ENCODE data around the gene FMN2. TPM values are rescaled to one million over a fixed set of nuclear protein-coding genes. Genes with fewer than 3 reads are reported as not detected.

FMN2 gene
- total RNA-seq, 2 experiments from 2014 or later, result not detected

- no peak overlapping the region for H3K27ac Mint-ChIP-seq
- no peaks in the 10 kb centered on the region for H3K9me3 Mint-ChIP-seq
- no peaks in the 10 kb centered on the region for H3K36me3 Mint-ChIP-seq
- ChIA-PET POLR2A (no interaction called here), CTCF (no interaction called here)
- intact Hi-C loops (cut with micrococcal nuclease), result no loop called here
- no peaks in the 10 kb centered on the region for H3K4me1 Mint-ChIP-seq (ENCODE audit: low read depth)
- H3K27me3 Mint-ChIP-seq, result no peaks in the 10 kb centered on the region
- no peak for DNase-seq
- H3K4me3 Mint-ChIP-seq, result no peak overlapping the region
These were observed 193.2 kb downstream of the FMN2 start for GRCh38 chr1:240284656-240285414.

GRCh38 chr1:240285540-240285939 lies 193.9 kb downstream of the FMN2 start:
- no peaks in the 10 kb centered on the region for H3K4me1 Mint-ChIP-seq (ENCODE audit: low read depth)
- no peaks in the 10 kb centered on the region for H3K36me3 Mint-ChIP-seq
- H3K4me3 Mint-ChIP-seq, result no peak overlapping the region
- intact Hi-C loops (cut with micrococcal nuclease), result no loop called here
- H3K27me3 Mint-ChIP-seq, result no peaks in the 10 kb centered on the region
- CTCF ChIA-PET, result no interaction called here
- no peak overlapping the region for H3K27ac Mint-ChIP-seq
- DNase-seq, result no peak
- H3K9me3 Mint-ChIP-seq, result no peaks in the 10 kb centered on the region
- POLR2A ChIA-PET, result no interaction called here

GRCh38 chr1:240287722-240288121 lies 196.0 kb downstream of the FMN2 start:
- CTCF ChIA-PET, result no interaction called here
- POLR2A ChIA-PET, result interaction anchor here (0.6 kb wide), 1 partner anchor 31 kb away, joined by 3 read pairs; no protein-coding TSS in a partner anchor
- Mint-ChIP-seq H3K27ac (no peak overlapping the region), H3K4me3 (no peak overlapping the region), H3K9me3 (no peaks in the 10 kb centered on the region), H3K36me3 (no peaks in the 10 kb centered on the region), H3K4me1 (ENCODE audit: low read depth) (no peaks in the 10 kb centered on the region), H3K27me3 (no peaks in the 10 kb centered on the region)
- DNase-seq, result no peak
- intact Hi-C loops (cut with micrococcal nuclease), result no loop called here

- DNase-seq, result no peak
- Mint-ChIP-seq H3K4me1 (ENCODE audit: low read depth) (no peaks in the 10 kb centered on the region), H3K4me3 (no peak overlapping the region), H3K27me3 (no peaks in the 10 kb centered on the region), H3K27ac (no peak overlapping the region), H3K36me3 (no peaks in the 10 kb centered on the region), H3K9me3 (no peaks in the 10 kb centered on the region)
- intact Hi-C loops (cut with micrococcal nuclease), result no loop called here
- CTCF ChIA-PET, result no interaction called here
- POLR2A ChIA-PET, result no interaction called here
These were observed 202.0 kb downstream of the FMN2 start for GRCh38 chr1:240293706-240294105.

- no peaks in the 10 kb centered on the region for H3K36me3 Mint-ChIP-seq
- no peak for DNase-seq
- no peak overlapping the region for H3K27ac Mint-ChIP-seq
- no peaks in the 10 kb centered on the region for H3K4me1 Mint-ChIP-seq (ENCODE audit: low read depth)
- H3K9me3 Mint-ChIP-seq, result no peaks in the 10 kb centered on the region
- no peaks in the 10 kb centered on the region for H3K27me3 Mint-ChIP-seq
- ChIA-PET POLR2A (no interaction called here), CTCF (no interaction called here)
- intact Hi-C loops (cut with micrococcal nuclease), result no loop called here
- H3K4me3 Mint-ChIP-seq, result no peak overlapping the region
These were observed 202.9 kb downstream of the FMN2 start for GRCh38 chr1:240294566-240294965.

- intact Hi-C loops (cut with micrococcal nuclease), result no loop called here
- ChIA-PET POLR2A (no interaction called here), CTCF (no interaction called here)
- Mint-ChIP-seq H3K36me3 (no peaks in the 10 kb centered on the region), H3K4me1 (ENCODE audit: low read depth) (no peaks in the 10 kb centered on the region), H3K9me3 (no peaks in the 10 kb centered on the region), H3K4me3 (no peak overlapping the region), H3K27me3 (no peaks in the 10 kb centered on the region), H3K27ac (no peak overlapping the region)
- DNase-seq, result no peak
These were observed 204.1 kb downstream of the FMN2 start for GRCh38 chr1:240295811-240296210.

GRCh38 chr1:240304466-240304865 lies 212.8 kb downstream of the FMN2 start:
- Mint-ChIP-seq H3K4me3 (no peak overlapping the region), H3K27me3 (peaks cover 4% of the 10 kb centered on the region), H3K36me3 (no peaks in the 10 kb centered on the region), H3K27ac (no peak overlapping the region), H3K4me1 (ENCODE audit: low read depth) (no peaks in the 10 kb centered on the region), H3K9me3 (peaks cover 9% of the 10 kb centered on the region)
- POLR2A ChIA-PET, result no interaction called here
- CTCF ChIA-PET, result no interaction called here
- intact Hi-C loops (cut with micrococcal nuclease), result no loop called here
- no peak for DNase-seq

- H3K36me3 Mint-ChIP-seq, result no peaks in the 10 kb centered on the region
- no peak for DNase-seq
- intact Hi-C loops (cut with micrococcal nuclease), result no loop called here
- no peak overlapping the region for H3K4me3 Mint-ChIP-seq
- no peak overlapping the region for H3K27ac Mint-ChIP-seq
- POLR2A ChIA-PET, result no interaction called here
- no peaks in the 10 kb centered on the region for H3K4me1 Mint-ChIP-seq (ENCODE audit: low read depth)
- H3K9me3 Mint-ChIP-seq, result peaks cover 8% of the 10 kb centered on the region
- CTCF ChIA-PET, result no interaction called here
- peaks cover 4% of the 10 kb centered on the region for H3K27me3 Mint-ChIP-seq
These were observed 215.0 kb downstream of the FMN2 start for GRCh38 chr1:240306673-240307072.

GRCh38 chr1:240308096-240308495 lies 216.4 kb downstream of the FMN2 start:
- intact Hi-C loops (cut with micrococcal nuclease), result no loop called here
- no peaks in the 10 kb centered on the region for H3K36me3 Mint-ChIP-seq
- H3K4me1 Mint-ChIP-seq (ENCODE audit: low read depth), result no peaks in the 10 kb centered on the region
- ChIA-PET POLR2A (no interaction called here), CTCF (no interaction called here)
- H3K4me3 Mint-ChIP-seq, result no peak overlapping the region
- no peak overlapping the region for H3K27ac Mint-ChIP-seq
- DNase-seq, result no peak
- peaks cover 6% of the 10 kb centered on the region for H3K9me3 Mint-ChIP-seq
- H3K27me3 Mint-ChIP-seq, result peaks cover 4% of the 10 kb centered on the region

GRCh38 chr1:240309769-240310168 lies 218.1 kb downstream of the FMN2 start:
- Mint-ChIP-seq H3K27ac (no peak overlapping the region), H3K4me1 (ENCODE audit: low read depth) (no peaks in the 10 kb centered on the region), H3K27me3 (peaks cover 3% of the 10 kb centered on the region), H3K36me3 (no peaks in the 10 kb centered on the region), H3K9me3 (peaks cover 3% of the 10 kb centered on the region), H3K4me3 (no peak overlapping the region)
- ChIA-PET CTCF (no interaction called here), POLR2A (no interaction called here)
- intact Hi-C loops (cut with micrococcal nuclease), result no loop called here
- no peak for DNase-seq

GRCh38 chr1:240310226-240310925 lies 218.7 kb downstream of the FMN2 start:
- Mint-ChIP-seq H3K9me3 (peaks cover 3% of the 10 kb centered on the region), H3K27ac (no peak overlapping the region), H3K4me1 (ENCODE audit: low read depth) (no peaks in the 10 kb centered on the region), H3K4me3 (no peak overlapping the region), H3K36me3 (no peaks in the 10 kb centered on the region), H3K27me3 (peaks cover 3% of the 10 kb centered on the region)
- intact Hi-C loops (cut with micrococcal nuclease), result no loop called here
- ChIA-PET POLR2A (no interaction called here), CTCF (no interaction called here)
- DNase-seq, result no peak

- no peaks in the 10 kb centered on the region for H3K4me1 Mint-ChIP-seq (ENCODE audit: low read depth)
- ChIA-PET CTCF (no interaction called here), POLR2A (no interaction called here)
- H3K27ac Mint-ChIP-seq, result no peak overlapping the region
- DNase-seq, result no peak
- H3K36me3 Mint-ChIP-seq, result no peaks in the 10 kb centered on the region
- intact Hi-C loops (cut with micrococcal nuclease), result no loop called here
- H3K4me3 Mint-ChIP-seq, result no peak overlapping the region
- H3K9me3 Mint-ChIP-seq, result peaks cover 2% of the 10 kb centered on the region
- H3K27me3 Mint-ChIP-seq, result peaks cover 3% of the 10 kb centered on the region
These were observed 221.2 kb downstream of the FMN2 start for GRCh38 chr1:240312872-240313271.

All from activated CD4-positive, alpha-beta memory T cell treated with anti-CD3 and anti-CD28 coated beads for 36 hours (primary cell).